PFSK-1 (cell line): ENCODE results near the gene LIMK1.

Experiments
- FOXP2 ChIP-seq: optimal IDR thresholded peaks from 2 replicates; pipeline ENCODE3; 2011; ENCODE audit warnings: borderline replicate concordance, control low read depth, inconsistent platforms; ENCODE audit not compliant: insufficient read depth; ENCODE audit errors: extremely low read length, extremely low read depth
- SIN3A ChIP-seq: IDR thresholded peaks from 2 replicates; pipeline ENCODE4 v1.6.1; 2012; ENCODE audit warnings: mild to moderate bottlenecking, low read length, moderate library complexity, borderline replicate concordance; ENCODE audit not compliant: insufficient read depth

GRCh38 chr7:74068378-74069085 lies 15.1 kb upstream of the LIMK1 start:
- TF ChIP-seq SIN3A (no peak), FOXP2 (no peak)
